DOHH2 (cell line): ENCODE data around the gene UGT1A6.

ENCODE experiments used
- H3F3A ChIP-seq: fragments of 200-600 bp; sonication (generic), shearing (Covaris generic); 2 replicates; pipeline ENCODE4 v1.6.0; 2016; ENCODE audit warnings: antibody characterized with exemption, mild to moderate bottlenecking; ENCODE audit not compliant: control insufficient read depth, insufficient read depth
- H3K27ac ChIP-seq: fragments of 200-600 bp; sonication (generic); 2 replicates; pipeline ENCODE4 v1.5.1; 2014; ENCODE audit warnings: low read depth, mild to moderate bottlenecking, low read length, moderate library complexity
- H3K27me3 ChIP-seq: fragments of 200-600 bp; sonication (generic); 2 replicates; pipeline ENCODE4 v1.6.1; 2014; ENCODE audit warnings: mild to moderate bottlenecking, low read length, mixed read lengths; ENCODE audit not compliant: control insufficient read depth
- H3K36me3 ChIP-seq: fragments of 200-600 bp; sonication (generic); 2 replicates; pipeline ENCODE4 v1.6.1; 2014; ENCODE audit warnings: mild to moderate bottlenecking, low read length, moderate library complexity, mixed read lengths; ENCODE audit not compliant: control insufficient read depth
- H3K4me1 ChIP-seq: fragments of 200-600 bp; sonication (generic); 2 replicates; pipeline ENCODE4 v1.6.1; 2014; ENCODE audit warnings: mild to moderate bottlenecking, low read length, mixed read lengths; ENCODE audit not compliant: control insufficient read depth
- H3K4me2 ChIP-seq: fragments of 200-600 bp; sonication (generic); 2 replicates; pipeline ENCODE4 v1.6.0; 2014; ENCODE audit warnings: mild to moderate bottlenecking, low read length, moderate library complexity
- H3K4me3 ChIP-seq: fragments of 200-600 bp; sonication (generic); 2 replicates; pipeline ENCODE4 v1.5.1; 2014; ENCODE audit warnings: mild to moderate bottlenecking, low read length, mixed read lengths
- H3K79me2 ChIP-seq: fragments of 200-600 bp; sonication (generic); 2 replicates; pipeline ENCODE4 v1.6.1; 2014; ENCODE audit warnings: mild to moderate bottlenecking, low read length, mixed read lengths; ENCODE audit not compliant: control insufficient read depth
- H3K9me2 ChIP-seq: fragments of 200-600 bp; sonication (generic); replicated peaks from 2 replicates; pipeline ENCODE4 v1.6.1; 2014; ENCODE audit warnings: mild to moderate bottlenecking, low read length, mixed read lengths; ENCODE audit not compliant: control insufficient read depth
- H3K9me3 ChIP-seq: fragments of 200-600 bp; sonication (generic); 2 replicates; pipeline ENCODE4 v1.6.1; 2014; ENCODE audit warnings: antibody characterized with exemption, low read length, mixed read lengths; ENCODE audit not compliant: control insufficient read depth, insufficient read depth
- H4K20me1 ChIP-seq: fragments of 200-600 bp; sonication (generic); 2 replicates; pipeline ENCODE4 v1.6.0; 2014; ENCODE audit warnings: low read depth, mild to moderate bottlenecking, antibody characterized with exemption, low read length, moderate library complexity; ENCODE audit not compliant: control insufficient read depth, insufficient read depth
- CTCF ChIP-seq: fragments of 200-600 bp; sonication (generic); IDR thresholded peaks from one replicate; pipeline ENCODE4 v1.5.1; 2014; ENCODE audit warnings: antibody characterized with exemption, mild to moderate bottlenecking, low read depth, low read length; ENCODE audit not compliant: poor library complexity, severe bottlenecking
- EZH2phosphoT487 ChIP-seq: fragments of 200-600 bp; sonication (generic); IDR thresholded peaks from 2 replicates; pipeline ENCODE4 v1.6.1; 2017; ENCODE audit warnings: borderline replicate concordance, mild to moderate bottlenecking, antibody characterized with exemption, low read length, moderate library complexity, mixed read lengths

The UGT1A6 gene

GRCh38 chr2:233706720-233707119 lies 14.0 kb downstream of the UGT1A6 start:
- Histone ChIP-seq H4K20me1 (no peaks in the 10 kb centered on the region), H3K79me2 (no peaks in the 10 kb centered on the region), H3F3A (no peaks in the 10 kb centered on the region), H3K9me3 (no peaks in the 10 kb centered on the region), H3K4me3 (no peak overlapping the region), H3K4me2 (no peak overlapping the region), H3K27me3 (0 out of 2 replicates have a peak, but pooled peaks cover 3% of the 10 kb centered on the region), H3K4me1 (no peaks in the 10 kb centered on the region), H3K27ac (no peak overlapping the region), H3K9me2 (no peaks in the 10 kb centered on the region), H3K36me3 (no peaks in the 10 kb centered on the region)
- TF ChIP-seq CTCF (no peak), EZH2phosphoT487 (no peak)

- H3K4me2 ChIP-seq, result no peak overlapping the region
- no peaks in the 10 kb centered on the region for H4K20me1 ChIP-seq
- no peaks in the 10 kb centered on the region for H3K36me3 ChIP-seq
- no peaks in the 10 kb centered on the region for H3K9me2 ChIP-seq
- 0 out of 2 replicates have a peak, but pooled peaks cover 3% of the 10 kb centered on the region for H3K27me3 ChIP-seq
- H3K4me1 ChIP-seq, result no peaks in the 10 kb centered on the region
- no peak overlapping the region for H3K27ac ChIP-seq
- H3F3A ChIP-seq, result no peaks in the 10 kb centered on the region
- TF ChIP-seq EZH2phosphoT487 (no peak), CTCF (no peak)
- no peak overlapping the region for H3K4me3 ChIP-seq
- H3K9me3 ChIP-seq, result no peaks in the 10 kb centered on the region
- no peaks in the 10 kb centered on the region for H3K79me2 ChIP-seq
Measured at GRCh38 chr2:233707940-233708644, 15.4 kb downstream of the UGT1A6 start.

- H3F3A ChIP-seq, result no peaks in the 10 kb centered on the region
Measured at GRCh38 chr2:233708942-233709341, 16.3 kb downstream of the UGT1A6 start.

More at GRCh38 chr2:233708942-233709341, 16.3 kb downstream of the UGT1A6 start:
- Histone ChIP-seq H3K27ac (no peak overlapping the region), H3K27me3 (0 out of 2 replicates have a peak, but pooled peaks cover 3% of the 10 kb centered on the region), H3K36me3 (no peaks in the 10 kb centered on the region), H3K4me3 (no peak overlapping the region), H4K20me1 (no peaks in the 10 kb centered on the region), H3K9me2 (no peaks in the 10 kb centered on the region), H3K79me2 (no peaks in the 10 kb centered on the region), H3K4me1 (no peaks in the 10 kb centered on the region), H3K9me3 (no peaks in the 10 kb centered on the region), H3K4me2 (no peak overlapping the region)
- TF ChIP-seq EZH2phosphoT487, result no peak
- no peak for TF ChIP-seq CTCF
